ENCODE measurements around the gene TRIML1.

TRIML1 gene

GRCh38 chr4:188139141-188139540 is at the start of gene TRIML1:
TRIML1 (plus strand) TSS chr4:188139441; CDS start chr4:188139559, 118 bp downstream.
- in situ Hi-C loops (cut with MboI; ENCODE audit: low pct_unique_long_range_greater_than_20kb, low sequenced_read_pairs, unreplicated experiment) = no loop called here
- TF ChIP-seq CTCF (IDR thresholded peaks at IDR 0.05; ENCODE audit: extremely low read depth, insufficient read depth, missing control alignments) = no peak
- DNase-seq (ENCODE audit: low spot score) = no peak

- TF ChIP-seq CTCF (IDR thresholded peaks at IDR 0.05; ENCODE audit: extremely low read depth, insufficient read depth, missing control alignments) = no peak
- in situ Hi-C loops (cut with MboI; ENCODE audit: low pct_unique_long_range_greater_than_20kb, low sequenced_read_pairs, unreplicated experiment) = no loop called here
- DNase-seq (ENCODE audit: low spot score) = no peak
These were observed 46.4 kb upstream of the TRIML1 start for GRCh38 chr4:188092824-188093223.

- TF ChIP-seq CTCF (IDR thresholded peaks at IDR 0.05; ENCODE audit: extremely low read depth, insufficient read depth, missing control alignments) = no peak
- no peak for DNase-seq (ENCODE audit: low spot score)
- in situ Hi-C loops (cut with MboI; ENCODE audit: low pct_unique_long_range_greater_than_20kb, low sequenced_read_pairs, unreplicated experiment) = no loop called here
These were observed 32.8 kb upstream of the TRIML1 start for GRCh38 chr4:188106454-188106853.

GRCh38 chr4:188107931-188108843 is 31.1 kb upstream of the TRIML1 start:
- DNase-seq (ENCODE audit: low spot score) = no peak
- in situ Hi-C loops (cut with MboI; ENCODE audit: low pct_unique_long_range_greater_than_20kb, low sequenced_read_pairs, unreplicated experiment) = no loop called here
- TF ChIP-seq CTCF (IDR thresholded peaks at IDR 0.05; ENCODE audit: extremely low read depth, insufficient read depth, missing control alignments) = no peak

- in situ Hi-C loops (cut with MboI; ENCODE audit: low pct_unique_long_range_greater_than_20kb, low sequenced_read_pairs, unreplicated experiment) = no loop called here
- no peak for TF ChIP-seq CTCF (IDR thresholded peaks at IDR 0.05; ENCODE audit: extremely low read depth, insufficient read depth, missing control alignments)
- DNase-seq (ENCODE audit: low spot score) = no peak
These were observed 30.0 kb upstream of the TRIML1 start, which contains the start of gene TRIML2 for GRCh38 chr4:188109157-188109755. TRIML2 (minus strand) TSS chr4:188109603; CDS start chr4:188105368, 4,235 bp downstream.

GRCh38 chr4:188110036-188110435 is 29.2 kb upstream of the TRIML1 start:
- in situ Hi-C loops (cut with MboI; ENCODE audit: low pct_unique_long_range_greater_than_20kb, low sequenced_read_pairs, unreplicated experiment) = no loop called here
- no peak for TF ChIP-seq CTCF (IDR thresholded peaks at IDR 0.05; ENCODE audit: extremely low read depth, insufficient read depth, missing control alignments)
- no peak for DNase-seq (ENCODE audit: low spot score)

Measured in GM13977 (cell line).